ENCODE measurements around the gene KRT32.

DNA sequence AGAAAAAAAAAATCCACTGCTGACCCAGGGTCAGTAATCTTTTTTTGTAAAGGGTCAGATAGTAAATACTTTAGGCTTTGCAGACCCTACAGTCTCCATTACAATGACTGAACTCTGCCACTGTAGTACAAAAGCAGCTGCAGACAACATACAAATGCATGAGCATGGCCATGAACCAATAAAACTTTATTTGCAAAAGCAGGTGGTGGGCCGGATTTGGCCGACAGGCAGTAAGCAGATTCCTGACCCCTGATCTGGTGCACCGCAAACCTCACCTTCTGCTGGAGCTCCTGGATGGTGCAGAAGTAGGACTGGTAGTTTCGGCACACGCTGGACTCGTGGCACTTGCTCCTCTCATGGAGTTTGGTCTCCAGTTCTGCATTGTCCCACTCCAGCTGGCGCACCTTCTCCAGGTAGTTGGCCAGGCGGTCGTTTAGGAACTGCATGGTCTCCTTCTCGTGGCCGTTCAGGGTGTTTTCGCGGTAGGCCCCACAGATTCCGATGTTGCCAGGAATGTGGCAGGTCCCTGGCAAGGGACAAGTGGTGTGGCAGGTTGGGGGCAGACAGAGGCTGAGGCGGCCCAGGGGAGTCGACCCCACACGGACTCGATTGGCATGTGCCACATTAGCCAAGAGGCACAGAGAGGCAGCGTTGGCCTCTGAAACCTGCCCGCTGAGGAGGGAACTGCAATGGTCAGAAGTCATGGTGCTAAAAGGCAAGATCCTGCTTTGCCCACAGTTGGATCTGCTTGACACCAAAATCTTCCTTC, 55.9 kb downstream of the KRT32 start:
- no peak for TF ChIP-seq EZH2phosphoT487 (IDR thresholded peaks at IDR 0.05)
- TF ChIP-seq, protein P1, sequence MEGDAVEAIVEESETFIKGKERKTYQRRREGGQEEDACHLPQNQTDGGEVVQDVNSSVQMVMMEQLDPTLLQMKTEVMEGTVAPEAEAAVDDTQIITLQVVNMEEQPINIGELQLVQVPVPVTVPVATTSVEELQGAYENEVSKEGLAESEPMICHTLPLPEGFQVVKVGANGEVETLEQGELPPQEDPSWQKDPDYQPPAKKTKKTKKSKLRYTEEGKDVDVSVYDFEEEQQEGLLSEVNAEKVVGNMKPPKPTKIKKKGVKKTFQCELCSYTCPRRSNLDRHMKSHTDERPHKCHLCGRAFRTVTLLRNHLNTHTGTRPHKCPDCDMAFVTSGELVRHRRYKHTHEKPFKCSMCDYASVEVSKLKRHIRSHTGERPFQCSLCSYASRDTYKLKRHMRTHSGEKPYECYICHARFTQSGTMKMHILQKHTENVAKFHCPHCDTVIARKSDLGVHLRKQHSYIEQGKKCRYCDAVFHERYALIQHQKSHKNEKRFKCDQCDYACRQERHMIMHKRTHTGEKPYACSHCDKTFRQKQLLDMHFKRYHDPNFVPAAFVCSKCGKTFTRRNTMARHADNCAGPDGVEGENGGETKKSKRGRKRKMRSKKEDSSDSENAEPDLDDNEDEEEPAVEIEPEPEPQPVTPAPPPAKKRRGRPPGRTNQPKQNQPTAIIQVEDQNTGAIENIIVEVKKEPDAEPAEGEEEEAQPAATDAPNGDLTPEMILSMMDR (IDR thresholded peaks at IDR 0.05), result no peak
